NCI-H524 treated with DMSO at 0.1 percent for 48 hours (cell line): ENCODE results near the gene PCDHGB7.
"Not testable (repeated sequence)": the region's sequence is repeated elsewhere in the genome, so short reads cannot be mapped to it uniquely, and the experiment has no call there.

Source experiments
- DNase-seq: peaks from one replicate; lab custom pipeline; 2025; lab: John Stamatoyannopoulos, UW

Gene PCDHGB7

DNA sequence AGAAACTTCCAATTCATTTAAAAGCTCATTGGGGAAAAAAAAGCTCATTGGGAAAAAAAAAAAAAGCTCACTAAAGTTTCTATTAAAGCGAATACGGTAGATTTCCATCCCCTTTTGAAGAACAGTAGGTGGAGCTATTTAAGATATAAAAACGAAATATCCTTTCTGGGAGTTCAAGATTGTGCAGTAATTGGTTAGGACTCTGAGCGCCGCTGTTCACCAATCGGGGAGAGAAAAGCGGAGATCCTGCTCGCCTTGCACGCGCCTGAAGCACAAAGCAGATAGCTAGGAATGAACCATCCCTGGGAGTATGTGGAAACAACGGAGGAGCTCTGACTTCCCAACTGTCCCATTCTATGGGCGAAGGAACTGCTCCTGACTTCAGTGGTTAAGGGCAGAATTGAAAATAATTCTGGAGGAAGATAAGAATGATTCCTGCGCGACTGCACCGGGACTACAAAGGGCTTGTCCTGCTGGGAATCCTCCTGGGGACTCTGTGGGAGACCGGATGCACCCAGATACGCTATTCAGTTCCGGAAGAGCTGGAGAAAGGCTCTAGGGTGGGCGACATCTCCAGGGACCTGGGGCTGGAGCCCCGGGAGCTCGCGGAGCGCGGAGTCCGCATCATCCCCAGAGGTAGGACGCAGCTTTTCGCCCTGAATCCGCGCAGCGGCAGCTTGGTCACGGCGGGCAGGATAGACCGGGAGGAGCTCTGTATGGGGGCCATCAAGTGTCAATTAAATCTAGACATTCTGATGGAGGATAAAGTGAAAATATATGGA lies 13.0 kb downstream of the PCDHGB7 start, which contains the start of gene PCDHGA12:
Gene PCDHGA12 (plus strand): TSS at position 176 of the 782 bp plus-strand sequence. CDS start 253 bp downstream, at position 429.
- DNase-seq = no peak

DNA sequence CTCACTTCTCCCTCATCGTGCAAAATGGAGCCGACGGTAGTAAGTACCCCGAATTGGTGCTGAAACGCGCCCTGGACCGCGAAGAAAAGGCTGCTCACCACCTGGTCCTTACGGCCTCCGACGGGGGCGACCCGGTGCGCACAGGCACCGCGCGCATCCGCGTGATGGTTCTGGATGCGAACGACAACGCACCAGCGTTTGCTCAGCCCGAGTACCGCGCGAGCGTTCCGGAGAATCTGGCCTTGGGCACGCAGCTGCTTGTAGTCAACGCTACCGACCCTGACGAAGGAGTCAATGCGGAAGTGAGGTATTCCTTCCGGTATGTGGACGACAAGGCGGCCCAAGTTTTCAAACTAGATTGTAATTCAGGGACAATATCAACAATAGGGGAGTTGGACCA lies 13.8 kb downstream of the PCDHGB7 start:
- no peak for DNase-seq

DNA sequence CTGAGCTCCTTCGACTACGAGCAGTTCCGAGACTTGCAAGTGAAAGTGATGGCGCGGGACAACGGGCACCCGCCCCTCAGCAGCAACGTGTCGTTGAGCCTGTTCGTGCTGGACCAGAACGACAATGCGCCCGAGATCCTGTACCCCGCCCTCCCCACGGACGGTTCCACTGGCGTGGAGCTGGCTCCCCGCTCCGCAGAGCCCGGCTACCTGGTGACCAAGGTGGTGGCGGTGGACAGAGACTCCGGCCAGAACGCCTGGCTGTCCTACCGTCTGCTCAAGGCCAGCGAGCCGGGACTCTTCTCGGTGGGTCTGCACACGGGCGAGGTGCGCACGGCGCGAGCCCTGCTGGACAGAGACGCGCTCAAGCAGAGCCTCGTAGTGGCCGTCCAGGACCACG lies 14.8 kb downstream of the PCDHGB7 start:
- not testable (repeated sequence) for DNase-seq

DNA sequence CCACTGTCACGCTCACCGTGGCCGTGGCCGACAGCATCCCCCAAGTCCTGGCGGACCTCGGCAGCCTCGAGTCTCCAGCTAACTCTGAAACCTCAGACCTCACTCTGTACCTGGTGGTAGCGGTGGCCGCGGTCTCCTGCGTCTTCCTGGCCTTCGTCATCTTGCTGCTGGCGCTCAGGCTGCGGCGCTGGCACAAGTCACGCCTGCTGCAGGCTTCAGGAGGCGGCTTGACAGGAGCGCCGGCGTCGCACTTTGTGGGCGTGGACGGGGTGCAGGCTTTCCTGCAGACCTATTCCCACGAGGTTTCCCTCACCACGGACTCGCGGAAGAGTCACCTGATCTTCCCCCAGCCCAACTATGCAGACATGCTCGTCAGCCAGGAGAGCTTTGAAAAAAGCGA lies 15.2 kb downstream of the PCDHGB7 start:
- not testable (repeated sequence) for DNase-seq

DNA sequence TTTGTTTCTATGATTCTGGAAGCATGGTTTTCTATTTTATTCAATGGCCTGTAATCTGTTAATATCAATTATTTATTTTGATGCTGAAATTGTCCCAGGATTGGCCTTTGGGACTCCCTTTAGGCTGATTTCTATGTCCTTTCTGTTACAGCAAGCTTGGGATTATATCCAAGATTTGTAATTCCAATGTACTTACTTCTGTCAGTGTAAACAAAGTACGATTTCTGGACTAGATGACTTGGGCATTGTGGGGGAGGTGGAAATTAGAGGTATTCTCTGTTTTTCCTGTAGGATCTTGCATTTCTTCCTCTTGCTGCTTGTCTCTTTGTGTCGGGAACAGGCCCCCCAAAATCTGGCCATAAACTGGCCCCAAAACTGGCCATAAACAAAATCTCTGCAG lies 16.5 kb downstream of the PCDHGB7 start:
- no peak for DNase-seq

DNA sequence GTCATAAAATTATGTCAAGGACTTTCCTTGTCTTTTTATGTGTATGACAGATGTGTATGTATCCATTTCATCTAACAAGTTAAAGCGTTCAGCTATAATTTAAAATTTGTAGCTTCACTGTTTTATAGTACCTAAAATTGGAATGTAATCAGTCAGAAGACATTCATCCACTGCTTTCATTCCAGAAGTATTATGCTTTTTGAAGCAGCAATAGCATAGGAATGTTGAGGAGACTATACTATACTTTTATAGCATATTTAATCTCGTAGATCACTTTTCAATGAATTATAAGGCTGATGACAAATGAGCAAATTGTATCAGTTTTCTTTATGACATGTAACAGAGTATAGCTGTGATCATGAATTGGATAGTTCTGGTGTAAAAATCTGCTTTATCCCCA lies 19.7 kb downstream of the PCDHGB7 start:
- no peak for DNase-seq

DNA sequence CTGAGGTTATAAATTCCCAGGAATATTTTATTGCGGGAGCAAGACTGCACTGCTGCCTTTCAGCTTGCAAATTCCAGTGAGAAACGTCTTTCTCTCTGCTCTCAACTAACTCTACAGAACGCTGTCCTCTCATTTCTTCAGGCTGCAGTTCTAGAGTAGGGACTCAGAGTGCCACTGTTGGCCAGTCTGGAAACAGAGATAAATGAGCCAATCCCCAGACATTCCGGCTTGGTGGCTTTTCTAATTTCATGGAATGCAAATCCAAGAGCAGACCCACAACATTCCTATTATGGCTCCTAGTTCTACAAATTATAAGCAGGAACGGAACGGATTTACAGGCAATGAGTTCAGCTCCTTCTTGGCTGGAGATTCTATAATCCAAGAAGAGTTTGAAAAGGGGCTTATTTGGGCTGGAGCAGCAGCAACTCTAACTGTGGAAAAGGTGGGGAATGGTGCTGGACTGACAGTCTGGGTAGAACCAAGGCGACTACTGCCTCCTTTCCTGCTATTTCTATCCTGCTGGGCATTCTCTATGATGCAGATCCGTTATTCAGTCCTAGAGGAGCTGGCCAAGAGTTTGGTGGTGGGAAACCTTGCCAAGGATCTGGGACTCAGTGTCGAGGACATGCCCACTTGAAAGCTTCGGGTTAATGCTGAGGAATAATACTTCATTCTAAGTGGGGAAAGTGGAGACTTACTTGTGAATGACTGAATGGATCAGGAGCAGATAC lies 22.1 kb downstream of the PCDHGB7 start:
- no peak for DNase-seq

DNA sequence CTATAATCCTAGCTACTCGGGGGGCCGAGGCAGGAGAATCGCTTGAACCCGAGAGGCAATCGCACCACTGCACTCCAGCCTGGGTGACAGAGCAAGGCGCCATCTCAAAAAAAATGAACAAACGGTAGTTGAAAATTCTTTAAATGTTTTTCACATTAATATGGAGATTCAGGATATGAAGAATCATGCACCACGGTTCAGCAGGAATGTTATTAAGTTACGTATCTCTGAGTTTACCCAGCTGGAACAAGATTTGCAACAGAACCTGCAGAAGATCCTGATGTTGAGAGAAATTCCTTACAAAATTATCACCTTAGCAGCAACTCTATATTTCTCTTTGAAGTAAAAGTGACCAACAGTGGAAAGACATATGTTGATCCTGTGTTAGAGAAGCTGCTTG lies 22.9 kb downstream of the PCDHGB7 start:
- DNase-seq = no peak

DNA sequence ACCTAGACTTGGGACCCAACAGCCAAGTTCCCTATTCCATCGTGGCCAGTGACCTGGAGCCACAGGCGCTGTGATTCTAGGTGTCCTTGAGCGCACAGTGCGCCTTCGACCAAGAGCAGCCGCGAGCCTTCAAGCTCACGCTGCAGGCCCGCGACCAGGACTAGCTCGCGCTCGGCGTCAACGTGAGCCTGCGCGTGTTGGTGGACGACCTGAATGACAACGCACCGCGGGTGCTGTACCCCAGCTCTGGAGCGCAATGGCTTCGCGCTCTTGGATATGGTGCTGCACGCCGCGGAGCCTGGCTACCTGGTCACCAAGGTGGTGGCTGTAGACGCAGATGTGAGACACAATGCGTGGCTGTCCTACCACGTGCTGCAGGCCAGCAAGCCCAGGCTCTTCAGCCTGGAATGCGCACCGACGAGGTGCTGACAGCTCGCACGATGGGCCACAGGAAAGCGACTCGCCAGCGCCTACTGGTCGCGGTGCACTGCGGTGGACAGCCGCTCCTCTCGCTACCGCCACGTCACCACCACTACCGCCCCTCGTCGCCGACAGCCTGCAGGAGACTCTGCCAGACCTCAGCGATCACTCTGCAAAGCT lies 24.2 kb downstream of the PCDHGB7 start:
- DNase-seq = no peak

DNA sequence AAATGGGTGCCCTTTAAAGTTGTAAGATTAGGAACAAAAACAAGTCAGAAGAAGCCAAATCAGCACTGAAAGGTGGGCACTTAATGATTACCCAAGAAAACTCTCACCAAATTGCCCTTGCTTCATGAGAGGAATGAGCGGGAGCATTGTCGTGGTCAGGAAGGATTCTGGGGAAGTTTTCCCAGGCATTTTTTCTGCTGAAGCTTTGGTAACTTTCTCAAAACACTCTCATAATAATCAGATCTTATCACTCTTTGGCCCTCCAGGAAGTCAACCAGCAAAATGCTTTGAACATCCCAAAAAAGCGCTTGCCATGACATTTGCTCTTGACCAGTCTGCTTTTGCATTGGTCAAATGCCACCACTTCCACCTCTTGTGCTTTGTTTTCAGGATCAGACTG lies 47.9 kb downstream of the PCDHGB7 start:
- no peak for DNase-seq
